HG03558 (cell line): ENCODE measurements around the gene FAM78A.

ENCODE experiments used
- ATAC-seq: cut with Tn5 transposase; IDR thresholded peaks from one replicate; pipeline ENCODE4 v1.9.1; 2021; ENCODE audit warnings: moderate number of reproducible peaks; ENCODE audit not compliant: unreplicated experiment; ENCODE audit errors: extremely low read depth

Gene FAM78A

GRCh38 chr9:131303381-131304321 is 27.3 kb upstream of the FAM78A start:
- no peak for ATAC-seq

DNA sequence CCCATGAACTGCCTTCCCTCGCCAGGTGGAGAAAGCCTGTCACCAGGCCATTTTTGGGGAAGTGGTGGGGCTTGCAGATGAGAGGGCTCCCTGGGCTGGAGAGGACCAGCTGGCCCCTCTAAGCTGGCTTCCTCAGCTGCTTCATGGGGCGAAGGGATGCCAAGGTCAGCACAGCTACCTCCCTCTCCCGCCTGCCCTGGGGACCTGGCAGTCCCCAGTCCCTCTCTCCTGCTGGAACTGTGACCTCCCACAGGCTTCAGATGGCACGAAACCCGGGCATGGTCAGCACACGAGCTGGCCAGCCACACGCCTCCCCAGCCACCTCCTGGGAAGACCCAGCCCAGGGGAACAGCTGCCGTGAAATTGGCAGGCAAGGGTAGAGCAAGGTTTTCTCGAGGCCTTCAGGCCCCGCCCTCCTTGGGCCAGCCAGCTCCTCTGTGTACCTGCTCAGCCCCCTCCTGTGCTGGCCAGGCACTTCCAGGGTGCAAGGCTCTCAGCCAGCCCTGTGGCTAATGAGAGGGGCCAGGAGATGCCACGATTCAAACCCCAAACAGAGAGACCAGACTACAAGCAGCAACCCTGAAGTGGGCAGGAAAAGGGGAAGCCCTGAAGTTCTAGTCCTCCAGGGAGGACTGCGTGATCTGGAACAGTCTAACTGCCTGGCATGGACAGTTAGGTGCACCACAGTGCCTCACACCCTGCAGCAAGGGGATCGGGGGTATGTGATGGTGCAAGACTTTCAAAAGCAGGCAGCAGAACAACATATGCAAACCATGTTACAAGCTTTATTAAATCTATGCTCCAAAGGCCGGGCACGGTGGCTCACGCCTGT is 26.1 kb upstream of the FAM78A start:
- ATAC-seq: no peak

DNA sequence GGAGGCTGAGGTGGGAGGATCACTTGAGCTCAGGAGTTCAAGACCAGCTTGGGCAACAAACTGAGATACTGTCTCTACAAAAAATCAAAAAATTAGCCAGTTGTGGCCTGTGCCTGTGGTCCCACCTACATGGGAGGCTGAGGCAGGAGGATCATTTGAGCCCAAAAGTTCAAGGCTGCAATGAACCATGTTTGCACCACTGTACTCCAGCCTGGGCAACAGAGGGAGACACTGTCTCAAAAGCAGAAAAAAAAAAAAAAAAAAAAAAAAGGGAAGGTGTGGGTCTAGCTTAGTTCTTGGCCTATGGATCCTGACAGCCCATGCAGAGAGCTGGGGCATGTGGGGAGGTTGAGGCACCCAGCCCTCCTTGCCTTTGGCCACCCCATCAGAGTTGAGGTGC is 24.1 kb upstream of the FAM78A start:
- no peak for ATAC-seq

GRCh38 chr9:131299961-131300347 is 23.6 kb upstream of the FAM78A start:
- ATAC-seq: no peak

DNA sequence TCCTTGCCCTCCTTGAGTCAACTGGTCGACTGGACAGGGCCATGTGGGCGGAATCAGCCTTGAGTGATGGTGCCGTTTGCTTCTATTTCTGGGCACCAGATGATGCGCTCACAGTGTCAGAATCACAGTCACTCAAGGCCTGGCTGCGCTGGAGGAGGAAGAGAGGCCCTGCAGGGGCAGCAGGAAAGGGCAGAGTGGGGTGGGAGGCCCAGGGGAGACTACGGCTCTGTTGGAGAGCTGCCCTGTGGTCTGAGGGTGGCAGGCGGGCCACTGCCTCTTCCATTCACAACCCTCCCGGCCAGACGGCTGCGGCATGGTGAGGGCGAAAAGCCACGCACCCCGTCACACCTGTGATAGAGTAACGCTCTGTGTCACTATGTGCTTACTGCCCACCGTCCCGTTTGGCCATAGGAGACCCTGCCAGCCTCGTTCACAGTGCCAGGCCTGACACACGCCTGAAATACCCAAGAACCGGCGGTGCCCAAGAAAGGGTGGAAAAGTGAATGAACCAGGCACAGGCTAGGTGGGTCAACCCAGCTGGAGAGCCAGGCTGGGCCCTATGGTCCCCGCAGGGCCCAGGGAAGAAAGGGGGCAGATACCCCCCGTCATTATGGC is 23.1 kb upstream of the FAM78A start:
- ATAC-seq: no peak

DNA sequence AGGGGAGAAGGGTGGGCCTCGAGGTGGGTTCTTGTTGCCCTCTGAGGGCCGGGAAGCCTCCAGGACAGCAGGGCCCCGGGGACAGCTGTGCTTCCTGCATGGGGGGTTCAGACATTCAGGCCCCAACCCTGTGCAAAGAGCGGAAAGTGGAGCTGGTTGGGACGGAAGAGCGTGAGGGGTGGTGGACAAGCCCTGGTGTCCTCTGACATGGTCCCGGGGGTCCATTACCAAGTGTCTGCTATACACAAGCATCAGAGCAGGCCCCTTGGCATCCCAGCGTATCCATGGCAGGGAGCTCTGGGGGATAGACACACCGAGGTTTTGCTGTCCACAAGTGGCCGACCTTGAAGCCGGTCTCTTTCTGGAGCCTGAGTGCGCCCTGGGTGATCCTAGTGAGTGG is 22.5 kb upstream of the FAM78A start:
- no peak for ATAC-seq

- ATAC-seq: no peak
Observed at GRCh38 chr9:131298341-131298740, 22.0 kb upstream of the FAM78A start.

DNA sequence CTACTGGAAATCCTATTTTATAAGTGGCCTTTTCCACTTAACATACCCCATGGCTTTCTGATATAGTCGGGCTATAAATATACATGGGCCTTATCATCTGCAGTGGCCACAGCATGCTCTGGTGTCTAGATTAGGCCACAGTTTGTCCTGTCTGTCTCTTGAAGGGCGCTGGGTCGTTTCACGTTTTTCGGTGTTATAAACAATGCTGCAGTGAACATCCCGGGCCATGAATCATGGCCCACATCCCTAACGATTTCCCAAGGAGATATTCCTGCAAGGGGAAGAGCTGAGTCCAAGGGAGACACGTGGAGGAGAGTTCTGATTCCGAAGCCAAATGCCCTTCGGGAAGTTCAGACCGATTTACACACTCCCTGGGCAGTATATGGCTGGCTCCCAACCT is 21.6 kb upstream of the FAM78A start:
- ATAC-seq: no peak

DNA sequence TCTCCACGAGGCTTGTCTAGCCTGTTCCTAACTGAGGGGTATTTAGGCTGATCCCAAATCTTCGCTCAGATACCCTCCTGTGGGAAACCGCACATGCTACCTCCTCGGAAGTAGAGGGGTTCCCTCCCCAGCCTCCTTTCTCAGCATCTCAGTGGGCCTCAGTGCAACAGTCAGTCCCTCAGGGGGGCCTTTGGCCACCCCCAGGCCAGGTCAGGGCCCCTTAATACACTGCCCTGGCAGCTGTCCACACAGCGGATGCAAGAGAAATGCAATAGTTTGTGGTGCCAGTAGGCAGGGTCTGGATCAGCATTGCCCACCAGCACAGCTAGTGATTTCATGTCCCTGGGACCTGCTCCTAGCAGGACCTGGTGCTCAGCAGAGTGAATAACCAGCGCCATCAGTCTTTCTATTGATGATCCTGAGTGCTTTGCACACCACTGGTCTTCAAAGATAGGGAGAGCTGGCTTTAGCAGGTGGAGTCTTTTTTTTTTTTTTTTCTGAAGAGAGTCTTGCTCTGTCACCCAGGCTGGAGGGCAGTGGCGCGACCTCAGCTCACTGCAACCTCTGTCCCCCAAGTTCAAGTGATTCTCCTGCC is 20.7 kb upstream of the FAM78A start:
- no peak for ATAC-seq

DNA sequence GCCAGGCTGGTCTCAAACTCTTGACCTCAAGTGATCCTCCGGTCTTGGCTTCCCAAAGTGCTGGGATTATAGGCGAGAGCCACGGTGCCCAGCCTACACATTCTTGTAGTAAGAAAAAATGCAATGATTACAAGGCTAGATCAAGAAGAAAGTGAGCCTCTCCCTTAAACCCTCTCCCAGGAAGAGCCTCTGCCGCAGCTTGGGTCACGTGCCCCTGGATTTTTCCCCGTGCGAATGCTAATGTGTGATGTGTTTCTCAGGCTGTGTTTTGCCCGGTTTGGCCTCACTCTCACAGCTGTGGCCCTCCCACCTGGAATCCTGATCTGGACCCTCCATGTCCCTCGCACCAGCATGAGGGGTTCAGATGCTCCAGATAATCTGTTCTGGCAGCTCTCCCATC is 20.1 kb upstream of the FAM78A start:
- no peak for ATAC-seq

DNA sequence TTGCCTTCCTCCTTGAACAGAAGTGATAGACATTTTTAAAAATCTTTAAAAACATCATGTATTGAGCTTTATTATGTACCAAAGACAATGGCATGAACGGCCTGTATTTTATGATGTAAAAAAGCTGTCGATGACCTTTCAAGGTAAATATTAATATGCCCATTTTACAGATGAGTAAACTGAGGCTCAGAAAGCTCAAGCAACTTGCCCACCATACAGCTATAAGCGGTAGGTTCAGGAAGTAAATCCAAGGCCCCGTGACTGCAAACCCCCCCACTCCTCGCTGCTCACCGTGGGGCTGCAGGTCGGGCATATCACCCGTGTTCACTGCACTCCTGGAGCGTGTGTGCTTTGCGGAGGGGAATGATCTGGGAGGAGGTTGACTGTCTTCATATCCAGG is 16.6 kb upstream of the FAM78A start:
- ATAC-seq: no peak

DNA sequence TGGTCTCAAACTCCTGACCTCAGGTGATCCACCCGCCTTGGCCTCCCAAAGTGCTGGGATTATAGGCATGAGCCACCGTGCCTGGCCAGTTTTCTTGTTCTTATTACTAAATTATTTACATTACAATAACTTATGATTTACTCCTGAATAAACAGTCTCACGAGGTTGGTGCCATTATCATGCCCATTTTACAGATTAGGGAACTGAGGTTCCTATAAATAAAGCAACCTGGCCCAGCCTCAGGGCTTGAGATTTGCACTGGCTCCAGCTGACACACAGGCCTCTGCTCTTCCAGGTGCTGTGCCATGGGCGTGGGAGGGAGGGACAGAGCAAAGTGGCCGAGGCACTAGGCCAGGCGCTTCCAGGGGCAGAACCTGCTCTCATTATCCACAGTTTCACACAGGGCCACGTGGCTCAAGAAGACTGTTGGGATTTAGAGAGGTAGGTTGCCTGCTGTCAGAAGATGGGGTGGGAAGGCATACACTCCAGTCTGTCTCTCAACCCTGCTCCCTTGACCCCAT is 15.5 kb upstream of the FAM78A start:
- no peak for ATAC-seq

DNA sequence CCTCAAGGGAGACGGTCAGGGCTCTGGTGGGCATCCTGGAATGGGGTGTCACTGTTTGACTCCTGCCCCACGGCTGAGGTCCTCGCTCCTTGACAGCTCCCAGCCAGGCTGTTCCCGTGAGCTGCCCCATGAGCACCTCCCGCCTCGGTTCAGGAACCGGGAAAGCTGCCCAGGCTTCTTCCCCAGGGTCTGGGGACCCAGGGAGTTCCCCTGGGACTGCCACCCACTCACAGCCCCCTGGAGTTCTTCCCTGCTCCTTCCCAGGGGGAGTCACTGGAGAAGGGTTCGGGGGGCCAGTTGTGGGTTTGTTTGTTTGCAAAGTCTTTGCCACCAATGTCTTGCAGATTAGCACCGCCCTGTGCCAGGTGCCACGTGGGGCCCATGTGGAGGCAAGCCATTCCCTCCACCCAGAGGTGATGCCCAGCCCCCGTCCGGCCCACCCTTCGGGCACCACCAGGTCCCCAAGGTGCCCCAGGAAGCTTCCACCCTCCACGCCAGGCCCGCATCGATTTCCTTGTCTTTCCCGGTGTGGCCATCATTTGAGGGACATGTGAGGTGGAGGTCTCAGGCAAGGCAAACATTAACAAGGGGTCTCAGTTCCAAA is 14.6 kb upstream of the FAM78A start:
- no peak for ATAC-seq

- no peak for ATAC-seq
Observed at GRCh38 chr9:131290036-131290766, 13.9 kb upstream of the FAM78A start.

DNA sequence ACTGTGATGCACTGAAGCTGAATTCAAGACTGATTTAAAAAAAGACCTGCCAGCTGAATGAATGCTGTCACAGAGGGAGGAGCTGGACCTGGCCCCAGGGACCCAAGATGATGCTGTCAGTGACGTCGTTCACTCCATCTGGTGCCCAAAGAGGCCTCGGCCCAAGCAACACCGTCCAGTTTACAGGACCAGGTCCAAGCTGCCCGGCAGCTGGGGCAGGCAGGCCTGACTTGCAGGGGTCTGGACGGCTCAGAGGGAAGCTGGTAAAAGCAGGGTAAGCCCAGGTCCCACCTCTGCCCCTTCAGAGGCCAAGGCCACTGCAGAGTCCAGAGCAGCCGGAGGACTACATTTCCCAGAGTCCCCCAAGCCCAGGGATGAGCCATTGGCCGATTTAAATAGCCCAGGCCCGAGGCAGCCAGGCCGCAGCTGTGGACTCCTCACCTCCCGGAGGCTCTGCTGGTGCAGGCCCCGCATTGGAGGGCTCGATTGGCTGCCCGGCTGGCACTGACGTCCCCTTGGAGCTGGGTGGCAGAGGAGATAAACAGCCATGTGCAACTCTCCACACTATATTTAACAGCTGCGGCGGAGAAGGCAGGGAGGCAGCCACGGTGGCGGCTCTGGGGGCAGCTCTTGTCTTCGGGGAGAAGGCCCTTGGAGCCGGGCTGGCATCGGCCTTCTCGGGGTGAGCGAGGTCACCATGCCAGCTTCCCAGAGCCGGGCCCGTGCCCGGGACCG is 13.2 kb upstream of the FAM78A start, which contains the start of gene PLPP7:
TSS of gene PLPP7 (plus strand) at position 423 of the 735 bp plus-strand sequence. CDS start at position 698, 275 bp downstream.
- no peak for ATAC-seq

DNA sequence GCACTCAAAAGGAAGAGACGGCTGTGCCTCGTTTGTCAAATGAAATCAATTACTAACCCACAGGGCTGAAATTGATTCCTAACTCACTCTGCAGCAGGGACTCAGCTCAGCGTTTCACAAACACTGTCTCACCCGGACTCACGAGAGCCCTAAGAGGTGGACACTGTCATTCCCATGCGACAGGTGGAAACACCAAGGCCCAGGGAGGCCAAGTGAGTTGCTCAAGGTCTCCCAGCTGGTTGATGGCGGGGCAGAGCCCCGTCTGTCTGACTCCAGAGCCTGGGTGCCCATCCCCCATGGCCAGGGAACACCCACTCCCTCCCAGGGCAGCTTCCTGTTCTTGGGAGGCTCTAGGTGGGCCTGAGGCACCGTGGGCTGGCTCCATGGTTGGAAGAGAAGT is 11.9 kb upstream of the FAM78A start:
- ATAC-seq: no peak

DNA sequence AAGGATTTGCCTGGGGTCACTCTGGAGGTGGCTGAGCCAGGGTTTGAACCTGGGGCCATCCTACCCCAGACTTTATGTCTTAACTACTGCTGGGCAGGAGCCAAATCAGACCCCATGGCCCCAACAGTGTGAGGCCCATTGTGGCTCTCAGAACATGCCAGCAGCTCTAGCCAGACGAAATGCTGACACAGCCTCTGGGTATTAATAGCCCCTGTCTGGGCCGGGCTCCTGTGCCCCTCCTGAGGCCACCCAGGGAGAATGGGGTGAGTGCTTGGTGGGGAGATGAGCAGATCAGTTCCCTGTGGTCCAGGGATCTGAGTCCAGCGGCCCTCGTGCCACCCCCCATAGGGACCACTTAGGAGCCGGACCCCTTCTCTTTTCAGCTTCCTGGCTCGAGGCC is 11.0 kb upstream of the FAM78A start:
- ATAC-seq: no peak

DNA sequence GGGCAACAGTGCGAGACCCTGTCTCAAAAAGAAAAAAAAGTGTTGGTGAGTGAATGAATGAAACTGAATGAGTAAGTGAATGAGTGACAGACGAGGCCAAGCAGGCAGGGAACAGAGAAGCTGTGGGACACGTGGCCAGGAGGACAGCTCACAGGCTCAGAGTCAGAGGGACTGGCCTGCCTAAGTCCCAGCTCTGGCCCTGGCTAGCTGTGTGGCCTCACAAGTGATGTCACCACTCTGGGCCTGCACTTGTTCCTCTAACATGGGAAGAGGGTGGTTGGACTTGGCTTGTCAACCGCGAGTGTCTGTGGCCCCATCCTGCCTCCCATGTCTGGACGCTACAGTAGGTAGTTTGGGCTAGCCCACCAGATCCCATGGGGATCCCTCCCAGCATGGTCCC is 8.5 kb upstream of the FAM78A start:
- no peak for ATAC-seq
